HepG2 (cell line): ENCODE data around the gene VKORC1. TPM values are rescaled to one million over a fixed set of nuclear protein-coding genes. Genes with fewer than 3 reads are reported as not detected.

Experiments
- CCAR2 ChIP-seq: fragments of 200-400 bp; formaldehyde crosslinking; optimal IDR thresholded peaks from 2 replicates; pipeline ENCODE3; 2018; ENCODE audit warnings: low read depth, mild to moderate bottlenecking, low read length, moderate library complexity
- FOSL1 ChIP-seq: sonication (generic); formaldehyde crosslinking; IDR thresholded peaks from 2 replicates; pipeline ENCODE4 v1.9.0; 2021; ENCODE audit warnings: missing genetic modification reagents, borderline replicate concordance
- FOXM1 ChIP-seq: sonication (generic); formaldehyde crosslinking; IDR thresholded peaks from 2 replicates; pipeline ENCODE4 v1.5.0; 2020; ENCODE audit warnings: missing genetic modification reagents
- HNRNPH1 ChIP-seq: fragments of 200-400 bp; formaldehyde crosslinking; optimal IDR thresholded peaks from 2 replicates; pipeline ENCODE3; 2017; ENCODE audit warnings: mild to moderate bottlenecking, low read depth, low read length
- MAFF ChIP-seq: IDR thresholded peaks from 2 replicates; pipeline ENCODE4 v1.6.1; 2011; ENCODE audit warnings: low read depth, low read length, improper control_type of control experiment
- MEIS1 ChIP-seq: sonication (generic); formaldehyde crosslinking; IDR thresholded peaks from 2 replicates; pipeline ENCODE4 v1.9.0; 2021; ENCODE audit warnings: mild to moderate bottlenecking, missing genetic modification reagents, moderate library complexity, borderline replicate concordance
- NFATC3 ChIP-seq: sonication (generic); formaldehyde crosslinking; IDR thresholded peaks from 2 replicates; pipeline ENCODE4 v1.5.1; 2020; ENCODE audit warnings: mild to moderate bottlenecking, missing genetic modification reagents
- RFX5 ChIP-seq: IDR thresholded peaks from 2 replicates; pipeline ENCODE4 v1.6.1; 2011; ENCODE audit warnings: low read depth, low read length, improper control_type of control experiment
- SAFB2 ChIP-seq: sonication (generic); formaldehyde crosslinking; IDR thresholded peaks from 2 replicates; pipeline ENCODE4 v1.5.1; 2020; ENCODE audit warnings: missing genetic modification reagents, low read depth, mild to moderate bottlenecking, borderline replicate concordance
- SETDB1 ChIP-seq: sonication (generic); formaldehyde crosslinking; IDR thresholded peaks from 2 replicates; pipeline ENCODE4 v1.5.1; 2020; ENCODE audit warnings: missing genetic modification reagents, mild to moderate bottlenecking, borderline replicate concordance
- SIN3B ChIP-seq: fragments of 150-350 bp; IDR thresholded peaks from 2 replicates; pipeline ENCODE4 v1.6.1; 2014; ENCODE audit warnings: low read length
- SMAD9 ChIP-seq: sonication (generic); formaldehyde crosslinking; IDR thresholded peaks from 2 replicates; pipeline ENCODE4 v1.5.1; 2020; ENCODE audit warnings: mild to moderate bottlenecking, missing genetic modification reagents
- STAG1 ChIP-seq: sonication (generic); formaldehyde crosslinking; IDR thresholded peaks from 2 replicates; pipeline ENCODE4 v1.4.0; 2020; ENCODE audit warnings: missing genetic modification reagents
- TGIF2 ChIP-seq: IDR thresholded peaks from 2 replicates; pipeline ENCODE4 v1.6.1; 2016; ENCODE audit warnings: control low read depth, missing compliant biosample characterization
- ZKSCAN5 ChIP-seq: sonication (generic); formaldehyde crosslinking; IDR thresholded peaks from 2 replicates; pipeline ENCODE4 v1.5.1; 2020; ENCODE audit warnings: mild to moderate bottlenecking, missing genetic modification reagents
- ZNF124 ChIP-seq: sonication (generic); formaldehyde crosslinking; IDR thresholded peaks from 2 replicates; pipeline ENCODE4 v1.4.0; 2020; ENCODE audit warnings: missing genetic modification reagents
- ZNF33B ChIP-seq: sonication (generic); formaldehyde crosslinking; IDR thresholded peaks from 2 replicates; pipeline ENCODE4 v1.5.1; 2020; ENCODE audit warnings: mild to moderate bottlenecking, missing genetic modification reagents
- ZNF564 ChIP-seq: sonication (generic); formaldehyde crosslinking; IDR thresholded peaks from 2 replicates; pipeline ENCODE4 v1.8.1; 2023; ENCODE audit warnings: mild to moderate bottlenecking, missing genetic modification reagents
- ZNF792 ChIP-seq: IDR thresholded peaks from 2 replicates; pipeline ENCODE4 v1.6.1; 2016
- ZSCAN22 ChIP-seq: sonication (generic); formaldehyde crosslinking; IDR thresholded peaks from 2 replicates; pipeline ENCODE4 v1.4.0; 2020; ENCODE audit warnings: mild to moderate bottlenecking, missing genetic modification reagents
- polyA plus RNA-seq, 8 experiments: library from polyadenylated mRNA; depleted of rRNA in 3 of 8; stranded (reverse) in 7 of 8; unstranded in 1 of 8; fragments of >200 nt; fragmentation: Illumina TruSeq in 4 of 8; extraction: Trizol in 4 of 8; gene quantifications; 2 replicates each; pipeline versions ENCODE4 v1.2.1 to v1.2.3, GENCODE V29; 2011 to 2016; ENCODE audit warnings: low read depth in 4 of 8, missing spikeins in 1 of 8, mixed read lengths in 1 of 8; ENCODE audit not compliant: insufficient read depth in 1 of 8
- total RNA-seq, 5 experiments: library from RNA; depleted of rRNA; stranded (reverse); fragments of >200 nt; fragmentation: Illumina TruSeq; extraction: Trizol; gene quantifications; 2 replicates each; pipeline ENCODE4 v1.2.3, GENCODE V29; 2016; ENCODE audit warnings: low read depth in 1 of 5
- TF ChIP-seq, protein P1 (sequence below): sonication (generic); formaldehyde crosslinking; IDR thresholded peaks from 2 replicates; pipeline ENCODE4 v1.4.0; 2020; ENCODE audit warnings: missing genetic modification reagents
- TF ChIP-seq, protein P2 (sequence below): sonication (generic); formaldehyde crosslinking; IDR thresholded peaks from 2 replicates; pipeline ENCODE4 v1.4.0; 2020; ENCODE audit warnings: missing genetic modification reagents
- TF ChIP-seq, protein P3 (sequence below): sonication (generic); formaldehyde crosslinking; IDR thresholded peaks from 2 replicates; pipeline ENCODE4 v1.8.1; 2022; ENCODE audit warnings: low read depth, mild to moderate bottlenecking, missing genetic modification reagents
- TF ChIP-seq, protein P4 (sequence below): sonication (generic); formaldehyde crosslinking; IDR thresholded peaks from 2 replicates; pipeline ENCODE4 v1.5.1; 2020; ENCODE audit warnings: missing genetic modification reagents, mild to moderate bottlenecking, borderline replicate concordance

VKORC1 gene
- total and polyA plus RNA-seq, 2 of the 13 experiments (the other 11 are each of a cell fraction or from before 2014, with no cell fraction given) = 141 to 615 TPM

DNA sequence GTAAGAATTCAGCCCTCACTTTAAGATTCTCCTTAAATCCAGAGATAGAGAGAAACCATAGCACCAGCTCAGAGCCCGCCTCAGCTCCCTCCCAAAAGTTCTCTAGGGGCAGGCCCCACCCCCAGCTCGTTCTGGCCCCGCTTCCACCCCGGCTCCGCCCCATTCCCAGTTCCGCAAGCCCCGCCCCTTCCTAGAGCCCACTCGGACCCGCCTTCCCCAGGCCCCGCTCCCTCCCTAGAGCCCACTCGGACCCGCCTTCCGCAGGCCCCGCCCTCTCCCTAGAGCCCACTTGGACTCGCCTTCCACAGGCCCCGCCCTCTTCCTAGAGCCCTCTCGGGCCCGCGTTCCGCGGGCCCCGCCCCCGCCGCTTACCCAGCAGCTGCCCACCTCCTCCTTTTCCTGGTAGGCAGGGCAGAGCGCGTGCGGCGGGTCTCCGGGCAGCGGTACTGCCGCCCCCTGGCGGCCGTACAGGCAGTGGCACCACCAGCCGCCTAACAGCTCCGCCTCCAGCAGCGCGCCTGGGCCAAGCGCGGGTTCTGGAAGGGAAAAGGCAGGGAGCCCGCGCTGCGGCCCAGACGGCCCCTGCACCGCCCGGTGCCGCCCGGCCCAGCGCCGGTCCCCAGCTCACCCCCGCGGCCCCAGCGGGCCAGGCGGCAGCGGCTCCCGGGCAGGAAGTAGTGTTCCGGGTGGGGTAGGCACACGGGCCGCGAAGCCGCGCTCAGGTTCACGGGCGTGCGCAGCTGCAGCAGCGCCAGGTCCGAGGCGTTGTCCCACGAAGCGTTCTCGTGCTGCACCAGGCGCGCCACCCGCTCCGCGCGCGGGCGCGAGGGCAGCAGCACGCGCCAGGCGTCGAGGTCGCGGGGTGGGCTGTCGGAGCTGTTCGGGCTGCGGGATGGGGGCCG is 47.8 kb upstream of the VKORC1 start (continued):
- TF ChIP-seq RFX5 = 0 out of 2 replicates have a peak, but pooled peaks have one; percentile 13
- TF ChIP-seq, protein P1, sequence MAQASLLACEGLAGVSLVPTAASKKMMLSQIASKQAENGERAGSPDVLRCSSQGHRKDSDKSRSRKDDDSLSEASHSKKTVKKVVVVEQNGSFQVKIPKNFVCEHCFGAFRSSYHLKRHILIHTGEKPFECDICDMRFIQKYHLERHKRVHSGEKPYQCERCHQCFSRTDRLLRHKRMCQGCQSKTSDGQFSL (CRISPR knock-in tag) = no peak; the same call in 1 of the 2 replicates
- no peak for TF ChIP-seq MAFF
- TF ChIP-seq SMAD9 = no peak
- peak; percentile 89 for TF ChIP-seq STAG1 (CRISPR knock-in tag)
- TF ChIP-seq, protein P2, sequence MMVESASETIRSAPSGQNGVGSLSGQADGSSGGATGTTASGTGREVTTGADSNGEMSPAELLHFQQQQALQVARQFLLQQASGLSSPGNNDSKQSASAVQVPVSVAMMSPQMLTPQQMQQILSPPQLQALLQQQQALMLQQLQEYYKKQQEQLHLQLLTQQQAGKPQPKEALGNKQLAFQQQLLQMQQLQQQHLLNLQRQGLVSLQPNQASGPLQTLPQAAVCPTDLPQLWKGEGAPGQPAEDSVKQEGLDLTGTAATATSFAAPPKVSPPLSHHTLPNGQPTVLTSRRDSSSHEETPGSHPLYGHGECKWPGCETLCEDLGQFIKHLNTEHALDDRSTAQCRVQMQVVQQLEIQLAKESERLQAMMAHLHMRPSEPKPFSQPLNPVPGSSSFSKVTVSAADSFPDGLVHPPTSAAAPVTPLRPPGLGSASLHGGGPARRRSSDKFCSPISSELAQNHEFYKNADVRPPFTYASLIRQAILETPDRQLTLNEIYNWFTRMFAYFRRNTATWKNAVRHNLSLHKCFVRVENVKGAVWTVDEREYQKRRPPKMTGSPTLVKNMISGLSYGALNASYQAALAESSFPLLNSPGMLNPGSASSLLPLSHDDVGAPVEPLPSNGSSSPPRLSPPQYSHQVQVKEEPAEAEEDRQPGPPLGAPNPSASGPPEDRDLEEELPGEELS (CRISPR knock-in tag) = peak; percentile 38; the same call in 1 of the 2 replicates
- TF ChIP-seq ZKSCAN5 (CRISPR knock-in tag) = no peak
- no peak for TF ChIP-seq SETDB1 (CRISPR knock-in tag)
- TF ChIP-seq ZNF33B = 0 out of 2 replicates have a peak, but pooled peaks have one; percentile 80
- TF ChIP-seq ZSCAN22 (CRISPR knock-in tag) = no peak
- 0 out of 2 replicates have a peak, but pooled peaks have one; percentile 69 for TF ChIP-seq NFATC3 (CRISPR knock-in tag)
- no peak for TF ChIP-seq HNRNPH1
- TF ChIP-seq, protein P3, sequence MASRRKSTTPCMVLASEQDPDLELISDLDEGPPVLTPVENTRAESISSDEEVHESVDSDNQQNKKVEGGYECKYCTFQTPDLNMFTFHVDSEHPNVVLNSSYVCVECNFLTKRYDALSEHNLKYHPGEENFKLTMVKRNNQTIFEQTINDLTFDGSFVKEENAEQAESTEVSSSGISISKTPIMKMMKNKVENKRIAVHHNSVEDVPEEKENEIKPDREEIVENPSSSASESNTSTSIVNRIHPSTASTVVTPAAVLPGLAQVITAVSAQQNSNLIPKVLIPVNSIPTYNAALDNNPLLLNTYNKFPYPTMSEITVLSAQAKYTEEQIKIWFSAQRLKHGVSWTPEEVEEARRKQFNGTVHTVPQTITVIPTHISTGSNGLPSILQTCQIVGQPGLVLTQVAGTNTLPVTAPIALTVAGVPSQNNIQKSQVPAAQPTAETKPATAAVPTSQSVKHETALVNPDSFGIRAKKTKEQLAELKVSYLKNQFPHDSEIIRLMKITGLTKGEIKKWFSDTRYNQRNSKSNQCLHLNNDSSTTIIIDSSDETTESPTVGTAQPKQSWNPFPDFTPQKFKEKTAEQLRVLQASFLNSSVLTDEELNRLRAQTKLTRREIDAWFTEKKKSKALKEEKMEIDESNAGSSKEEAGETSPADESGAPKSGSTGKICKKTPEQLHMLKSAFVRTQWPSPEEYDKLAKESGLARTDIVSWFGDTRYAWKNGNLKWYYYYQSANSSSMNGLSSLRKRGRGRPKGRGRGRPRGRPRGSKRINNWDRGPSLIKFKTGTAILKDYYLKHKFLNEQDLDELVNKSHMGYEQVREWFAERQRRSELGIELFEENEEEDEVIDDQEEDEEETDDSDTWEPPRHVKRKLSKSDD = no peak
- TF ChIP-seq, protein P4, sequence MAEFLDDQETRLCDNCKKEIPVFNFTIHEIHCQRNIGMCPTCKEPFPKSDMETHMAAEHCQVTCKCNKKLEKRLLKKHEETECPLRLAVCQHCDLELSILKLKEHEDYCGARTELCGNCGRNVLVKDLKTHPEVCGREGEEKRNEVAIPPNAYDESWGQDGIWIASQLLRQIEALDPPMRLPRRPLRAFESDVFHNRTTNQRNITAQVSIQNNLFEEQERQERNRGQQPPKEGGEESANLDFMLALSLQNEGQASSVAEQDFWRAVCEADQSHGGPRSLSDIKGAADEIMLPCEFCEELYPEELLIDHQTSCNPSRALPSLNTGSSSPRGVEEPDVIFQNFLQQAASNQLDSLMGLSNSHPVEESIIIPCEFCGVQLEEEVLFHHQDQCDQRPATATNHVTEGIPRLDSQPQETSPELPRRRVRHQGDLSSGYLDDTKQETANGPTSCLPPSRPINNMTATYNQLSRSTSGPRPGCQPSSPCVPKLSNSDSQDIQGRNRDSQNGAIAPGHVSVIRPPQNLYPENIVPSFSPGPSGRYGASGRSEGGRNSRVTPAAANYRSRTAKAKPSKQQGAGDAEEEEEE (CRISPR knock-in tag) = no peak
- peak; percentile 84 for TF ChIP-seq ZNF564
- peak; percentile 84; the same call in 1 of the 2 replicates for TF ChIP-seq SAFB2 (CRISPR knock-in tag)
- peak; percentile 60; the same call in 1 of the 2 replicates for TF ChIP-seq TGIF2 (CRISPR knock-in tag)
- peak; percentile 85; the same call in 1 of the 2 replicates for TF ChIP-seq ZNF792
- no peak for TF ChIP-seq FOSL1 (CRISPR knock-in tag)
- 0 out of 2 replicates have a peak, but pooled peaks have one; percentile 16 for TF ChIP-seq ZNF124 (CRISPR knock-in tag)
- TF ChIP-seq MEIS1 (CRISPR knock-in tag) = no peak
- TF ChIP-seq CCAR2 = no peak
- peak; percentile 32; the same call in 1 of the 2 replicates for TF ChIP-seq SIN3B
- TF ChIP-seq FOXM1 (CRISPR knock-in tag) = no peak
